A673 (cell line): ENCODE results near the gene RBCK1. TPM values are rescaled to one million over a fixed set of nuclear protein-coding genes. Genes with fewer than 3 reads are reported as not detected.

Source experiments
- Bru-seq: library from RNA; stranded (reverse); fragments of 400-500 nt; gene quantifications from one replicate; lab custom pipeline; 2021; lab: Mats Ljungman, UMichigan
- BruChase-seq, 2 experiments: library from RNA; stranded (reverse); fragments of 400-500 nt; gene quantifications; one replicate each; lab custom pipeline; 2021; lab: Mats Ljungman, UMichigan
- BruUV-seq: library from RNA; stranded (reverse); fragments of 400-500 nt; replicated peaks from 2 replicates; lab custom pipeline; 2021; lab: Mats Ljungman, UMichigan
- CTCF ChIA-PET: fragments of 300-600 bp; sonication (Branson Sonifier 250); formaldehyde crosslinking; loops from one replicate; lab custom pipeline; 2022; ENCODE audit warnings: antibody characterized with exemption; lab: Charles Lee
- POLR2A ChIA-PET: fragments of 300-600 bp; sonication (Branson Sonifier 250); formaldehyde crosslinking; loops from one replicate; lab custom pipeline; 2022; ENCODE audit warnings: antibody characterized with exemption; ENCODE audit not compliant: low non-redundant PET; lab: Charles Lee
- DNase-seq: peaks from one replicate; pipeline ENCODE4 v3.0.0-alpha.2; 2015; ENCODE audit warnings: low spot score
- H3K27ac ChIP-seq: fragments of 200-600 bp; sonication (generic); 2 replicates; pipeline ENCODE4 v1.5.1; 2016; ENCODE audit warnings: mixed run types, low read depth, mild to moderate bottlenecking, mixed read lengths, antibody characterized with exemption, low read length; ENCODE audit not compliant: poor library complexity, severe bottlenecking
- H3K27me3 ChIP-seq: fragments of 200-600 bp; sonication (generic); replicated peaks from 2 replicates; pipeline ENCODE4 v1.6.1; 2017; ENCODE audit warnings: mixed run types, low read depth, mild to moderate bottlenecking, mixed read lengths, antibody characterized with exemption, low read length; ENCODE audit not compliant: insufficient read depth, poor library complexity
- H3K36me3 ChIP-seq: fragments of 200-600 bp; sonication (generic); 2 replicates; pipeline ENCODE4 v1.6.1; 2016; ENCODE audit warnings: mixed run types, mild to moderate bottlenecking, mixed read lengths, antibody characterized with exemption, low read length; ENCODE audit not compliant: insufficient read depth, poor library complexity, severe bottlenecking
- H3K4me1 ChIP-seq: fragments of 200-600 bp; sonication (generic); 2 replicates; pipeline ENCODE4 v1.6.1; 2017; ENCODE audit warnings: mixed run types, mild to moderate bottlenecking, mixed read lengths, antibody characterized with exemption, low read length; ENCODE audit not compliant: insufficient read depth, poor library complexity, severe bottlenecking
- H3K4me3 ChIP-seq: fragments of 200-600 bp; sonication (generic); 2 replicates; pipeline ENCODE4 v1.5.1; 2016; ENCODE audit warnings: low read depth, mixed run types, mild to moderate bottlenecking, mixed read lengths, low read length; ENCODE audit not compliant: poor library complexity, severe bottlenecking
- H3K9me3 ChIP-seq: fragments of 200-600 bp; sonication (generic); 2 replicates; pipeline ENCODE4 v1.6.1; 2016; ENCODE audit warnings: mixed run types, low read depth, mild to moderate bottlenecking, mixed read lengths, antibody characterized with exemption, low read length; ENCODE audit not compliant: poor library complexity, severe bottlenecking
- EZH2 ChIP-seq: fragments of 200-600 bp; sonication (generic); IDR thresholded peaks from 2 replicates; pipeline ENCODE4 v1.6.1; 2017; ENCODE audit warnings: borderline replicate concordance, low read depth, mild to moderate bottlenecking, mixed read lengths, antibody characterized with exemption, low read length; ENCODE audit not compliant: poor library complexity, severe bottlenecking
- intact Hi-C: fragments of 100-400 bp; cut with micrococcal nuclease; formaldehyde crosslinking; loops from one replicate; pipeline ENCODE4 v1.10.0; 2022; ENCODE audit not compliant: unreplicated experiment
- long read RNA-seq: library from polyadenylated mRNA; stranded (forward); transcript quantifications from one replicate; pipeline ENCODE4 v2.0.0, GENCODE V29; 2022
- total RNA-seq: library from RNA; stranded (reverse); gene quantifications from 2 replicates; pipeline ENCODE4 v1.2.3, GENCODE V29; 2021
- TF ChIP-seq, protein P1 (sequence below): fragments of 300-800, 200-600 bp; sonication (generic); conservative IDR thresholded peaks from 2 replicates; pipeline ENCODE4 v1.5.1; 2017; ENCODE audit warnings: low read depth, mild to moderate bottlenecking, antibody characterized with exemption, low read length, moderate library complexity, mixed read lengths

RBCK1 gene
- total RNA-seq = 71.9 and 72.0 TPM in 2 replicates
- Bru-seq, nascent RNA = percentile 74 among the genes with signal in this experiment
- BruChase-seq, experiment 1, labeled RNA remaining after a 2-hour chase = percentile 75 among the genes with signal in this experiment
- percentile 80 among the genes with signal in this experiment for BruChase-seq, experiment 2, labeled RNA remaining after a 6-hour chase
- long read RNA-seq, transcript RBCK1-209 (11 exons, 2,613 nt) = minor isoform, 10 of 58 reads
- long read RNA-seq, transcript RBCK1-202 (12 exons, 2,774 nt) = minor isoform, 12 of 58 reads
- long read RNA-seq, transcript RBCK1-213 (3 exons, 1,200 nt) = major isoform, 15 of 58 reads
- long read RNA-seq, partial matches to known transcripts = 9 of 58 reads
- long read RNA-seq, other reads (novel, unspliced or antisense) = 5 of 58 reads

DNA sequence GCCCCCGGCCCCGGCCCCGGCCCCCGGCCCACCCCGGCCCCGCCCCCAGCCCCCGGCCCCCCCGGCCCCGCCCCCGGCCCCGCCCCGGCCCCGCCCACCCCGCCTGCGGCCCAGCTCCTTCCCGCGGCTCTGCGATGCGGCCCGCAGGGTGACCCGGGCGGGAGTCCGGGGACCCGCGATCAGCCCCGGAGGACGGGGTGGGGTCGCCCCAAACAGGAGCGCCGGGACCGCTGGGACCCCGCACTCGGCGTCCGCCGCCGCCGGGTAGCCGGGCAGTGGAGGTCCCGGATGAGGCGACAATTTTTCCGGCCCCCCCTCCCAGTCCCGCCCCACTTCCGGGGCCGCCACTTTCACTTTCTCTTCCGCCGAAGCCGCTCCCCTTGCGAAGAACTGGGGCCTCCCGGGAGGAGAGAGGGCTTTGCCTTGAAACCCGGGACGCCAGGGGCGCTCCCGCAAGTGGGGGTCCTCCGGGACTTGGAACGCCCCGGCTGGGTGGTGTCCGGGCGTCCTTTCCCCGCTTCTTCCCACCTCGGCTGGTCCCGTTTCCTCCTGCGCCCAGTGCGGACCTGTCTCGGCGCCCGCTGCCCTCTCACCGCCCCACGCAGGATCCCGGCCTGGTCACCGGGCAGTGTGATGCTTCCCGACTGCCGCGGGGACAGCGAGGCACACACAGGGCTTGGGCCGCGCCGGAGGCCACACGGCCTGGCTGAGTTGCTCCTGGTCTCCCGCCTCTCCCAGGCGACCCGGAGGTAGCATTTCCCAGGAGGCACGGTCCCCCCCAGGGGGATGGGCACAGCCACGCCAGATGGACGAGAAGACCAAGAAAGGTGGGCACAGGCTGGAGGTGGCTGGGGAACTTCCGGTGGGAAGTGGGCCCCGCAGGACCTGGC, at the start of gene RBCK1:
Gene RBCK1, plus strand, starts transcription at position 347 of the 890 bp plus-strand sequence. Its CDS starts 459 bp downstream, at position 806.
- peaks cover 6% of the 10 kb centered on the region for H3K9me3 ChIP-seq
- ChIA-PET CTCF (interaction anchor here (0.6 to 1.0 kb wide), 2 partner anchors 53 to 56 kb away, joined by 3 read pairs; no protein-coding TSS in a partner anchor), POLR2A (interaction anchor here (0.6 to 0.9 kb wide), 4 partner anchors 17 to 71 kb away, joined by 3 to 13 read pairs (median 8); no protein-coding TSS in a partner anchor)
- no peak for TF ChIP-seq EZH2
- TF ChIP-seq, protein P1, sequence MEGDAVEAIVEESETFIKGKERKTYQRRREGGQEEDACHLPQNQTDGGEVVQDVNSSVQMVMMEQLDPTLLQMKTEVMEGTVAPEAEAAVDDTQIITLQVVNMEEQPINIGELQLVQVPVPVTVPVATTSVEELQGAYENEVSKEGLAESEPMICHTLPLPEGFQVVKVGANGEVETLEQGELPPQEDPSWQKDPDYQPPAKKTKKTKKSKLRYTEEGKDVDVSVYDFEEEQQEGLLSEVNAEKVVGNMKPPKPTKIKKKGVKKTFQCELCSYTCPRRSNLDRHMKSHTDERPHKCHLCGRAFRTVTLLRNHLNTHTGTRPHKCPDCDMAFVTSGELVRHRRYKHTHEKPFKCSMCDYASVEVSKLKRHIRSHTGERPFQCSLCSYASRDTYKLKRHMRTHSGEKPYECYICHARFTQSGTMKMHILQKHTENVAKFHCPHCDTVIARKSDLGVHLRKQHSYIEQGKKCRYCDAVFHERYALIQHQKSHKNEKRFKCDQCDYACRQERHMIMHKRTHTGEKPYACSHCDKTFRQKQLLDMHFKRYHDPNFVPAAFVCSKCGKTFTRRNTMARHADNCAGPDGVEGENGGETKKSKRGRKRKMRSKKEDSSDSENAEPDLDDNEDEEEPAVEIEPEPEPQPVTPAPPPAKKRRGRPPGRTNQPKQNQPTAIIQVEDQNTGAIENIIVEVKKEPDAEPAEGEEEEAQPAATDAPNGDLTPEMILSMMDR = no peak
- peak; percentile 90 for DNase-seq
- H3K27ac ChIP-seq = peak within 1 kb of the TSS; percentile 95
- H3K36me3 ChIP-seq = peaks cover 20% of the 10 kb centered on the region
- H3K4me3 ChIP-seq = peak within 1 kb of the TSS; percentile 100
- BruUV-seq = no TSS peak
- no peaks in the 10 kb centered on the region for H3K27me3 ChIP-seq
- peaks cover 9% of the 10 kb centered on the region for H3K4me1 ChIP-seq
- intact Hi-C loops = loop anchor here (1.0 kb wide), 1 partner anchor 47 kb away; no protein-coding TSS in a partner anchor

DNA sequence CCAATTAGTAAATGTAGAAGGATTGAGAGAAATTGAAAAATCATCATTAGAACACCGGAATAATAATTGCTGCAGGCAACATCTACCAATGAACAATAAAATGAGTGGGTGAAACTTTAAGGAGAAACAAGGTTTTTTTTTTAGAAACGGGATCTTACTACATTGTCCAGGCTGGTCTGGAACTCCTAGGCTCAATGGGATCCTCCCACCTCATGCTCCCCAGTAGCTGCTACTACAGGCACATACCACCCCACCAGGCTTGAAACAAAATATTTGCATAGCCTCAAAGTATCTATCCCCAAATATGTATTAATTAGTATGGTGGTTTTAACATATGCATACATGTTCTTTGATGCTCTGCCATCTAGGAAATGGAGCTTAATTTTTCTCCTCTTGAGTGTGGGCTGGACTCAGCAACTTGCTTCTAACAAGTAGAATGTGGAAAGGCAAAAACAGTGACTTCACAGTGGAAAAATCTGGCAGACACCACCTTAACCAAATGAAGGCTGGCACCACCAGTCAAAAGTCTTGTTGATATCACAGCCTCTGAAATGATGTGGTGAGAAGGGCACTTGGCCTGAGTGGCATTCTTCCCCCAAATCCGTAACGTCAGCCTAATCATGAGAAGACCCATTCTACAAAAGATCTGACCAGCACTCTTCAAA, 49.1 kb upstream of the RBCK1 start:
- intact Hi-C loops = no loop called here

More for the DNA sequence above, 49.1 kb upstream of the RBCK1 start:
- no peak overlapping the region for H3K27ac ChIP-seq
- BruUV-seq = no TSS peak
- CTCF ChIA-PET = no interaction called here
- H3K4me3 ChIP-seq = no peak overlapping the region
- H3K36me3 ChIP-seq = no peaks in the 10 kb centered on the region
- DNase-seq = no peak
- H3K9me3 ChIP-seq = no peaks in the 10 kb centered on the region
- TF ChIP-seq, protein P1 = no peak
- no peak for TF ChIP-seq EZH2
- H3K27me3 ChIP-seq = no peaks in the 10 kb centered on the region
- POLR2A ChIA-PET = no interaction called here
- peaks cover 41% of the 10 kb centered on the region for H3K4me1 ChIP-seq
